Thyroid gland (tissue), 4 donors: ENCODE measurements around the gene PTPRU.

Source experiments
- CTCF ChIP-seq, 6 experiments: fragments of 200-600 bp in 3 of 6; fragments of 450-650 bp in 3 of 6; sonication (generic) in 3 of 6; IDR thresholded peaks; one replicate each; pipeline ENCODE4 v1.5.1; 2016 to 2019; ENCODE audit warnings: antibody characterized with exemption in 6 of 6, mild to moderate bottlenecking in 2 of 6, inconsistent platforms in 1 of 6, moderate library complexity in 1 of 6
- POLR2A ChIP-seq, 2 donors: fragments of 450-650 bp; IDR thresholded peaks; one replicate each; pipeline ENCODE4 v1.6.1; 2017; ENCODE audit warnings: antibody characterized with exemption in 2 of 2, mild to moderate bottlenecking in 2 of 2, moderate library complexity in 1 of 2

- TF ChIP-seq CTCF (IDR thresholded peaks at IDR 0.05) = no peak
- no peak for TF ChIP-seq POLR2A (IDR thresholded peaks at IDR 0.05)
These were observed 53.2 kb downstream of the PTPRU start for GRCh38 chr1:29289493-29289892.
